ENCODE results near the gene CDC42BPB.

DNA sequence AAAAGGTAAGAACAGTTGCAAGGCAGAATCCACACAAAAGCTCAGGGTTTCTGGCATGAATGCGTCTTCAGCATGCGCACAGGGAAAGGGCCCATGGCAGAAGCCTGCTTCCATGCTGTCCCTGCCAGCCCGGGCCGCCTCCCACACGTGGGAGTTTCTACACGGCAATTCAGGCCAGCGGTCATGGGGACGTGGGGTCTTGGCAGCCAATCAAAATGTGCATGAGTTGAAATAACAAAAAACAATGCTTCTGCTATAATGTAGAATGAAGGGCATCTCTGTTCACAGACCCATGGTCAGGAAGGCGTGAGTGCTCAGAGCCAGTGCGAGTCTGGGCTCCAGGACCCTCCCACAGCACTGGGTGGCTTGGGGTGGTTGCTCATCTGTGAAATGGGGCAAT lies 106.3 kb downstream of the CDC42BPB start:
- no peak for TF ChIP-seq CTCF (IDR thresholded peaks at IDR 0.05)
- TF ChIP-seq POLR2A (IDR thresholded peaks at IDR 0.05): no peak
